SU-DHL-6 (cell line): Measurements from ENCODE around the gene DYNLL2.

Experiments
- H2AFZ ChIP-seq: fragments of 200-600 bp; sonication (generic); 2 replicates; pipeline ENCODE4 v1.6.1; 2014; ENCODE audit warnings: low read depth, mild to moderate bottlenecking, moderate library complexity, mixed read lengths, antibody characterized with exemption, low read length; ENCODE audit not compliant: severe bottlenecking
- H3F3A ChIP-seq: fragments of 200-600 bp; shearing (Covaris generic); 2 replicates; pipeline ENCODE4 v1.6.0; 2016; ENCODE audit warnings: antibody characterized with exemption, mild to moderate bottlenecking; ENCODE audit not compliant: insufficient read depth
- H3K27ac ChIP-seq: fragments of 200-600 bp; sonication (generic); 2 replicates; pipeline ENCODE4 v1.5.1; 2016; ENCODE audit warnings: low read depth, mild to moderate bottlenecking, low read length, moderate library complexity, mixed read lengths
- H3K27me3 ChIP-seq: fragments of 200-600 bp; sonication (generic), shearing (Covaris generic); 2 replicates; pipeline ENCODE4 v1.6.0; 2014; ENCODE audit warnings: mild to moderate bottlenecking, low read length
- H3K36me3 ChIP-seq: fragments of 200-600 bp; sonication (generic); 2 replicates; pipeline ENCODE4 v1.6.1; 2014; ENCODE audit warnings: mild to moderate bottlenecking, low read length, mixed read lengths
- H3K4me2 ChIP-seq: fragments of 300-600, 200-600 bp; shearing (Covaris generic), sonication (generic); 2 replicates; pipeline ENCODE4 v1.6.0; 2014; ENCODE audit warnings: low read length, low read depth, mild to moderate bottlenecking; ENCODE audit not compliant: poor library complexity, severe bottlenecking
- H3K4me3 ChIP-seq: fragments of 200-600 bp; sonication (generic); 2 replicates; pipeline ENCODE4 v1.5.1; 2014; ENCODE audit warnings: antibody characterized with exemption, low read length, mild to moderate bottlenecking, mixed read lengths; ENCODE audit not compliant: insufficient read depth, poor library complexity, severe bottlenecking
- H3K79me2 ChIP-seq: fragments of 200-600 bp; sonication (generic); 2 replicates; pipeline ENCODE4 v1.6.1; 2014; ENCODE audit warnings: mild to moderate bottlenecking, low read length, moderate library complexity; ENCODE audit not compliant: insufficient read depth
- H3K9ac ChIP-seq: fragments of 200-600 bp; sonication (generic); 2 replicates; pipeline ENCODE4 v1.7.0; 2014; ENCODE audit warnings: mild to moderate bottlenecking, low read length
- H3K9me2 ChIP-seq: fragments of 200-600 bp; sonication (generic); replicated peaks from 2 replicates; pipeline ENCODE4 v1.6.1; 2014; ENCODE audit warnings: low read length; ENCODE audit not compliant: insufficient read depth
- H3K9me3 ChIP-seq: fragments of 200-600 bp; sonication (generic); 2 replicates; pipeline ENCODE4 v1.6.1; 2014; ENCODE audit warnings: low read length, mixed read lengths; ENCODE audit not compliant: insufficient read depth
- H4K20me1 ChIP-seq: fragments of 200-600 bp; sonication (generic); 2 replicates; pipeline ENCODE4 v1.6.1; 2014; ENCODE audit warnings: low read depth, mild to moderate bottlenecking, antibody characterized with exemption, low read length, moderate library complexity, mixed read lengths
- EZH2phosphoT487 ChIP-seq: fragments of 200-600 bp; sonication (generic), shearing (Covaris generic); conservative IDR thresholded peaks from 2 replicates; pipeline ENCODE4 v1.6.1; 2018; ENCODE audit warnings: mild to moderate bottlenecking, antibody characterized with exemption, low read length, moderate library complexity, mixed read lengths
- TF ChIP-seq, protein P1 (sequence below): fragments of 200-600 bp; sonication (generic); IDR thresholded peaks from one replicate; pipeline ENCODE4 v1.5.1; 2017; ENCODE audit warnings: antibody characterized with exemption, mild to moderate bottlenecking, low read length, moderate library complexity; ENCODE audit not compliant: insufficient read depth, poor library complexity, severe bottlenecking

DYNLL2 gene

DNA sequence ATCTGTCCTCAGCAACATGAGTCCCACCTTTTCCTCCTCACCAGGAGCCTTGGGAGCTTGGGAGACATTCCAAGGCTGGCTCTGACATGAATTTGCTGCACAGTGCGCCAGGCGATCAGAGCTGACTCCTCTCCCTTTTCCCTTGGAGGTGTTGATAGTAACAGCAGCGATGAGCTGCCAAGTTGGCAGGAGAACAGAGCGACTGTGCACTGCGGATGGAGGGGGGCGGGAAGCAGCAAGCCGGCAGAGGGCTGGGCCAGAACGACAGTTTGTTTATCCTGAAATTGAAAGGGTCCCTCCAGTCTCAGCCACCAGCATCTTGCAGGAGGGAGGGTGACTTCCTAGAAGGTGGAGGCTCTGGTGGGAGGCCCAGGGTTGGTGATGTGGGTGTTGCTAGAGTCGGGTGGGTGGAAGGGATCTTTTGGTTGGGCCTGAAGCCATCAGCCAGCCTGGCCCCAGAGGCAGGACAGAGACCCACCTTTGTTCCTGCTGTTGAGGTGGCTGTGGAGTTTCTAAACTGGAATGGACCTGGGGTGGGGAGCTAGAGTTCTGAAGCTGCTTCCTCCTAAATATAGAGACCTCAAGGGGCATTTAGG, 22.5 kb upstream of the DYNLL2 start:
- no peak overlapping the region for H3K4me2 ChIP-seq
- H3K27ac ChIP-seq, result no peak overlapping the region
- H3K9me3 ChIP-seq, result no peaks in the 10 kb centered on the region
- H3K79me2 ChIP-seq, result no peaks in the 10 kb centered on the region
- no peak overlapping the region for H3K9ac ChIP-seq
- H4K20me1 ChIP-seq, result no peaks in the 10 kb centered on the region
- no peaks in the 10 kb centered on the region for H3K9me2 ChIP-seq
- H3K4me3 ChIP-seq, result no peak overlapping the region
- no peaks in the 10 kb centered on the region for H3K36me3 ChIP-seq
- H3F3A ChIP-seq, result no peaks in the 10 kb centered on the region
- H3K27me3 ChIP-seq, result no peaks in the 10 kb centered on the region
- TF ChIP-seq, protein P1, sequence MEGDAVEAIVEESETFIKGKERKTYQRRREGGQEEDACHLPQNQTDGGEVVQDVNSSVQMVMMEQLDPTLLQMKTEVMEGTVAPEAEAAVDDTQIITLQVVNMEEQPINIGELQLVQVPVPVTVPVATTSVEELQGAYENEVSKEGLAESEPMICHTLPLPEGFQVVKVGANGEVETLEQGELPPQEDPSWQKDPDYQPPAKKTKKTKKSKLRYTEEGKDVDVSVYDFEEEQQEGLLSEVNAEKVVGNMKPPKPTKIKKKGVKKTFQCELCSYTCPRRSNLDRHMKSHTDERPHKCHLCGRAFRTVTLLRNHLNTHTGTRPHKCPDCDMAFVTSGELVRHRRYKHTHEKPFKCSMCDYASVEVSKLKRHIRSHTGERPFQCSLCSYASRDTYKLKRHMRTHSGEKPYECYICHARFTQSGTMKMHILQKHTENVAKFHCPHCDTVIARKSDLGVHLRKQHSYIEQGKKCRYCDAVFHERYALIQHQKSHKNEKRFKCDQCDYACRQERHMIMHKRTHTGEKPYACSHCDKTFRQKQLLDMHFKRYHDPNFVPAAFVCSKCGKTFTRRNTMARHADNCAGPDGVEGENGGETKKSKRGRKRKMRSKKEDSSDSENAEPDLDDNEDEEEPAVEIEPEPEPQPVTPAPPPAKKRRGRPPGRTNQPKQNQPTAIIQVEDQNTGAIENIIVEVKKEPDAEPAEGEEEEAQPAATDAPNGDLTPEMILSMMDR, result no peak
- no peak for TF ChIP-seq EZH2phosphoT487
- H2AFZ ChIP-seq, result no peak overlapping the region

DNA sequence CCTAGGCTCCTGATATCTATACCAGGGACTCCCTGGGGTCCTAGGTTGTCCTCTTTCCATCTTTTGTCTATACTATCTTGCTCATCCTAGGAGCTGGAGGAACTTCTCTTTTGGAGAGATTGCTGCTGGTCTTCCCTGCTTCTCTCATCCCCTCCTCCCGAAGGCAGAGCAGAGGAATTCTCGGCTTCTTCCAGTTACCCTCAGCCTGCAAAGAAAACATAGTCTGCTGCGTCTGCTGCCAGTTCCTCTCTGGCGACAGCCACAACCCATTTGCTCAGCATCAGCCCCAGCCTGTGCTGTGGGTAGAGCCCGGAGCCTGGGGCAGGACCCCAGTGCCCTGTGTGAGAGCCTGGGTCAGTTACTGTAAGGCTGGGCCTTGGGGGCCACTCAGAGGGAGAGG, 21.5 kb upstream of the DYNLL2 start:
- no peaks in the 10 kb centered on the region for H3K36me3 ChIP-seq
- no peaks in the 10 kb centered on the region for H3F3A ChIP-seq
- no peaks in the 10 kb centered on the region for H4K20me1 ChIP-seq
- H3K9me3 ChIP-seq, result no peaks in the 10 kb centered on the region
- H3K4me2 ChIP-seq, result no peak overlapping the region
- H3K79me2 ChIP-seq, result no peaks in the 10 kb centered on the region
- no peak overlapping the region for H3K9ac ChIP-seq
- H3K27ac ChIP-seq, result no peak overlapping the region
- no peak overlapping the region for H2AFZ ChIP-seq
- no peaks in the 10 kb centered on the region for H3K9me2 ChIP-seq
- TF ChIP-seq EZH2phosphoT487, result no peak
- TF ChIP-seq, protein P1, result no peak
- H3K4me3 ChIP-seq, result no peak overlapping the region
- H3K27me3 ChIP-seq, result no peaks in the 10 kb centered on the region

DNA sequence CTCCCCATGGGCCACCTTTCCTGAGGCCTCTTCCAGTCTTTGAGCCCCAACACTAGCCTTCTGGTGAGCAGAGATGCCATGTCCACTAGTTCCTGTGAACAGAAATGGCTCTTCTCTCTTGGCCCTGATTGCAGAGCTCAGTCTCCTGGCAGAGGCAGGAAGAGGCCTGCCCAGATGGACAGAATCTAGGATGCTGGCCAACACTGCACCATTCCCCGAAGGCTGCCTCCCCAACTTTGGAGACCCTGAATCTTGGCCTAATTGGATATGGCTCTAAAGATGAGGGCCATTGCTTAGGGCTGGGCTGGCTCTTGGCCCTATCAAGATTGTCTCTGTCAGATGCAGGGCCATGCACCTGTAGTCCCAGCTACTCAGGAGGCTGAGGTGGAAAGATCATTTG, 18.0 kb upstream of the DYNLL2 start:
- Histone ChIP-seq H3K27me3 (no peaks in the 10 kb centered on the region), H3K27ac (no peak overlapping the region), H3K4me2 (no peak overlapping the region), H4K20me1 (no peaks in the 10 kb centered on the region), H3K9me2 (no peaks in the 10 kb centered on the region), H3K9ac (no peak overlapping the region), H3F3A (no peaks in the 10 kb centered on the region), H3K9me3 (no peaks in the 10 kb centered on the region), H2AFZ (no peak overlapping the region), H3K36me3 (no peaks in the 10 kb centered on the region), H3K4me3 (no peak overlapping the region), H3K79me2 (no peaks in the 10 kb centered on the region)
- no peak for TF ChIP-seq EZH2phosphoT487
- TF ChIP-seq, protein P1, result no peak
